ENCODE results near the gene FAM83G. TPM values are rescaled to one million over a fixed set of nuclear protein-coding genes. Genes with fewer than 3 reads are reported as not detected.
A peak's percentile ranks its signal among the peaks of the same experiment; 100 is the strongest.

Gene FAM83G
- total RNA-seq, 1 donor from 2014 or later = 11.2 TPM

GRCh38 chr17:19003543-19004420 is 782 bp downstream of the FAM83G start:
- H3K4me1 ChIP-seq = peaks cover 5 to 7% of the 10 kb centered on the region in 2 donors
- no peaks in the 10 kb centered on the region for H3K27me3 ChIP-seq
- intact Hi-C loops (cut with DNase I) = loop anchor here (5.0 kb wide), 1 partner anchor 146 kb away; the partner anchor contains the start of gene PRPSAP2
- peak overlapping the region; percentile 62 to 86 for H3K4me3 ChIP-seq
- no peaks in the 10 kb centered on the region for H3K9me3 ChIP-seq
- H3K27ac ChIP-seq = peak overlapping the region; percentile 81 to 85
- DNase-seq (ENCODE audit: low spot score in 2 of 2) = peak in 1 of 2 donors; percentile 73
- no peaks in the 10 kb centered on the region for H3K36me3 ChIP-seq
- no peak for TF ChIP-seq CTCF (IDR thresholded peaks at IDR 0.05)

GRCh38 chr17:19002805-19003542 is 1.6 kb downstream of the FAM83G start:
- no peaks in the 10 kb centered on the region for H3K9me3 ChIP-seq
- TF ChIP-seq CTCF (IDR thresholded peaks at IDR 0.05) = no peak
- H3K36me3 ChIP-seq = no peaks in the 10 kb centered on the region
- H3K27ac ChIP-seq = peak overlapping the region; percentile 81 to 85
- intact Hi-C loops (cut with DNase I) = loop anchor here (5.0 kb wide), 1 partner anchor 146 kb away; the partner anchor contains the start of gene PRPSAP2
- peak overlapping the region in 1 of 2 donors; percentile 86 for H3K4me3 ChIP-seq
- no peaks in the 10 kb centered on the region for H3K27me3 ChIP-seq
- DNase-seq (ENCODE audit: low spot score in 2 of 2) = no peak
- peaks cover 5 to 7% of the 10 kb centered on the region in 2 donors for H3K4me1 ChIP-seq

GRCh38 chr17:19001907-19002590 is 2.5 kb downstream of the FAM83G start:
- Histone ChIP-seq H3K27ac (peak overlapping the region; percentile 60 to 85), H3K27me3 (no peaks in the 10 kb centered on the region), H3K4me1 (peaks cover 5 to 7% of the 10 kb centered on the region in 2 donors), H3K36me3 (no peaks in the 10 kb centered on the region), H3K9me3 (no peaks in the 10 kb centered on the region), H3K4me3 (no peak overlapping the region)
- intact Hi-C loops (cut with DNase I) = loop anchor here (5.0 kb wide), 1 partner anchor 145 kb away; the partner anchor contains the start of gene PRPSAP2
- DNase-seq (ENCODE audit: low spot score in 2 of 2) = no peak
- TF ChIP-seq CTCF (IDR thresholded peaks at IDR 0.05) = no peak

GRCh38 chr17:19000531-19001325 is 3.8 kb downstream of the FAM83G start:
- DNase-seq (ENCODE audit: low spot score in 2 of 2) = no peak
- H3K4me1 ChIP-seq = peaks cover 5 to 7% of the 10 kb centered on the region in 2 donors
- TF ChIP-seq CTCF (IDR thresholded peaks at IDR 0.05) = no peak
- no peaks in the 10 kb centered on the region for H3K36me3 ChIP-seq
- peaks cover 0 to 10% of the 10 kb centered on the region in 2 donors for H3K9me3 ChIP-seq
- intact Hi-C loops (cut with DNase I) = loop anchor here (5.0 kb wide), 1 partner anchor 143 kb away; the partner anchor contains the start of gene PRPSAP2
- no peak overlapping the region for H3K4me3 ChIP-seq
- H3K27me3 ChIP-seq = no peaks in the 10 kb centered on the region
- peak overlapping the region; percentile 30 to 85 for H3K27ac ChIP-seq

All from ascending aorta (tissue), 2 donors.